Upper lobe of left lung (tissue), 4 donors: ENCODE measurements around the gene ATP1B3.

ENCODE experiments used
- POLR2A ChIP-seq, 4 donors: fragments of 450-650 bp; IDR thresholded peaks; one replicate each; pipeline ENCODE4 v1.5.1; 2016 to 2017; ENCODE audit warnings: antibody characterized with exemption in 4 of 4, mild to moderate bottlenecking in 2 of 4
- TF ChIP-seq, protein P1 (sequence below), 6 experiments: fragments of 450-650 bp in 4 of 6; fragments of 200-600 bp in 2 of 6; sonication (generic) in 2 of 6; IDR thresholded peaks; one replicate each; pipeline ENCODE4 v1.5.1; 2016 to 2019; ENCODE audit warnings: antibody characterized with exemption in 6 of 6

DNA sequence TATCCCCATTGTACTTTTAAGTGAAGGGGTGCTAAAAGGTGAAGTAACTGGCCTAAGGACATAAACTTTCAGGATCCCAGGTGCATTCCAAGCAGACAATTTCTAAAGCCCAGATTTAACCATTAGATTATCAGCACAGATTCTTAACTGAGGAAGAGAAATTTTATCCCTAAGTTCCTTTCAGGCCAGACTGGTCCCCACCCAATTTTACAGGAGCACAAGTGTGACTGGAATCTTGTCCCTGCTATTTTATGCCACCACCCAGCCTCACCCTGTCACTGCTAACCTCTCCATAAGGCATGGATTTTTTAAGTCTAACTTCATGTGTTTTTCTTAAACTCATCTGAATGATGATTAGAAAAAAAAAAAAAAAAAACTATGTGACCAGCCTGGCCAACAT, 37.1 kb upstream of the ATP1B3 start:
- TF ChIP-seq POLR2A (IDR thresholded peaks at IDR 0.05), result no peak
- TF ChIP-seq, protein P1, sequence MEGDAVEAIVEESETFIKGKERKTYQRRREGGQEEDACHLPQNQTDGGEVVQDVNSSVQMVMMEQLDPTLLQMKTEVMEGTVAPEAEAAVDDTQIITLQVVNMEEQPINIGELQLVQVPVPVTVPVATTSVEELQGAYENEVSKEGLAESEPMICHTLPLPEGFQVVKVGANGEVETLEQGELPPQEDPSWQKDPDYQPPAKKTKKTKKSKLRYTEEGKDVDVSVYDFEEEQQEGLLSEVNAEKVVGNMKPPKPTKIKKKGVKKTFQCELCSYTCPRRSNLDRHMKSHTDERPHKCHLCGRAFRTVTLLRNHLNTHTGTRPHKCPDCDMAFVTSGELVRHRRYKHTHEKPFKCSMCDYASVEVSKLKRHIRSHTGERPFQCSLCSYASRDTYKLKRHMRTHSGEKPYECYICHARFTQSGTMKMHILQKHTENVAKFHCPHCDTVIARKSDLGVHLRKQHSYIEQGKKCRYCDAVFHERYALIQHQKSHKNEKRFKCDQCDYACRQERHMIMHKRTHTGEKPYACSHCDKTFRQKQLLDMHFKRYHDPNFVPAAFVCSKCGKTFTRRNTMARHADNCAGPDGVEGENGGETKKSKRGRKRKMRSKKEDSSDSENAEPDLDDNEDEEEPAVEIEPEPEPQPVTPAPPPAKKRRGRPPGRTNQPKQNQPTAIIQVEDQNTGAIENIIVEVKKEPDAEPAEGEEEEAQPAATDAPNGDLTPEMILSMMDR (IDR thresholded peaks at IDR 0.05), result no peak
